Dedifferentiated amniotic fluid mesenchymal stem cell (primary cell): ENCODE data around the gene DNAJC6.
A peak's percentile ranks its signal among the peaks of the same experiment; 100 is the strongest.

Experiments used
- DNase-seq: peaks from one replicate; pipeline ENCODE4 v3.0.0-alpha.2; 2016; ENCODE audit errors: extremely low spot score

Gene DNAJC6

DNA sequence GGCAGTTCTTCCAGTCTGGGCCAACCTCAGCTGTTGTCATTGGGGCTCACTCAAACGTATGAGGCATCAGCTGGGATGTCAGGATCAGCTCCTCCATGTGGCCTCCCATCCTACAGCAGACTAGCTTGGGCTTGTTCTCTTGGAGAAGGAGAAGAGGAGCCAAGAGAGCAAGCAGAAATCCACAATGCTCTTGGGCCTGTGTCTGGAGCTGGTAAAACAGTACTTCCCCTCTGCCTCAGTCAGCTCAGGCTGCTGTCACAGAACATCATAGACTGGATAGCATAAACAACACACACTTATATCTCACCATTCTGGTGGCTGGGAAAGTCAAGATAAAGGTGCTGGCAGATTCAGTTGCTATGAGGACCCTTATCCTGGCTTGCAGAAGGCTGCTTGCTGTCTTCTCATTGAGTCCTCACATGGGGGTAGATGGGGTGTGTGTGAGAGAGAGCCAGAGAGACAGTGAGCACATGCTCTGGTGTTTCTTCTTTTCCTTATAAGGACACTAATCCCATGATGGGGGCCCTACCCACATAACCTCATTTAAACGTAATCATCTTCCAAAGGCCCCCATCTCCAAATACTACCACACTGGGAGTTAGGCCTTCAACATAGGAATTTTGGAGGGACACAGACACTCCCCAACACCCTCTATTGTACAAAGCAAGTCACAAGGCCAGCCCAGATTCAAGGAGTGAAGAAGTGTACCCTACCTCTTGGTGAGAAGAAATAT lies 16.3 kb upstream of the DNAJC6 start:
- no peak for DNase-seq

DNA sequence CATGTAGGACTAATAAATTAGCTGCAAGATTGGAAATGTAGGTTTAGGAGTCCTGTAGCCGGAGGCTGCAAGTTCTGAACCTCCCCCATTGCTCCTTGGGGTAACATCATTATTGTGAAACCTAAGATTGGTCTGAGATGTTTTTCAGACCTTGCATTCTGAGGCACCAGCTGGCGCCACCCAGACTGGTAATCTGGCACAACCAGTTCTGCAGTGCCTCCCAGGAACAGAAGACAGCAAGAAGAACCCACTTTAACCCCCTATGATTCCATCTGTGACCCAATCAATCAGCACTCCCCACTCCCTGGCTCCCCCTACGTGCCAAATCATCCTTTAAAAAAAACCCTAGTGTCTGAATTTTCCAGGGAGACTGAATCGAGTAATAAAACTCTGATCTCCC lies 11.6 kb upstream of the DNAJC6 start:
- no peak for DNase-seq

DNA sequence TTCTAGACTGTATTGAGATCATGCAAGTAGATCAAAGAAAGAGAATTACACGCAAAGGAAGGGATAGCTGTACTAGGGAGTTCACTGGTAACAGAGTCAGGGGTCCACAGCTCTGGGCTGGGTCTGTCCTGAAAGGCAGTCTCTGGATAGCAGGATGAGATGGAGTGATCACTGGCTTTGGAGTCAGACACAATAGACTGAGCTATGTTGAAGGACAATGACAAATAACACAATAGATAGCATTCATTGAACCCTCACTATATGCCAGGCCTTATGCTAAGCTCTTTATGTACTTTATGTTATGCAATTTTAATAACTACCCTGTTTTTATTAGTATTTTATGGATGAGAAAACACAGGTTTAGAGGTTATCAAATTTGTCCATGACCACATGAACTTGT lies 10.0 kb upstream of the DNAJC6 start:
- no peak for DNase-seq

DNA sequence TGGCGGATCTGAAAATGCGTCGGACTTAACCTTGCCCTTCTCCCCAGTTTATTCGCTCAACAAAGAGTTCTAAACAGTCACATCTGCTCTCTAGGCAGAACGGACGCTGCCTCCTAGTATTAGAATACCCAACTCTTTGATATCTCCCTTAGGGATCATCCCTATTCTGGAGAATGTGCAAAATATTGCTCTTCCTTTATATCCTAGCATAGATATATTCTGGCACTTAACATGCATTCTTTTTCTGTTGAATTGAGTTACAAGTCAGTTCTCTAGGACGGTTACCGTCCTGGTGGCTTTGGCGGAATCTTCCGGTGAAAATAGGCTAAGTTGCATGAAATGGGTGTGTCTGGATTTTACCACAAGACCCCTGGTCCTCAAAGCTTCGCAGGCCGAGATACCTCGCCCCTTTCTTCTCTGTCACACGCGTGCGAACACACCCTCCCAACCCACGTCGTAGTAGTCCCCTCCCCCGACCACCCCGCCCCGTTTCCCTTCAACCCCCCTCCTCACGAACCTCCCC lies 501 bp upstream of the DNAJC6 start:
- no peak for DNase-seq

DNA sequence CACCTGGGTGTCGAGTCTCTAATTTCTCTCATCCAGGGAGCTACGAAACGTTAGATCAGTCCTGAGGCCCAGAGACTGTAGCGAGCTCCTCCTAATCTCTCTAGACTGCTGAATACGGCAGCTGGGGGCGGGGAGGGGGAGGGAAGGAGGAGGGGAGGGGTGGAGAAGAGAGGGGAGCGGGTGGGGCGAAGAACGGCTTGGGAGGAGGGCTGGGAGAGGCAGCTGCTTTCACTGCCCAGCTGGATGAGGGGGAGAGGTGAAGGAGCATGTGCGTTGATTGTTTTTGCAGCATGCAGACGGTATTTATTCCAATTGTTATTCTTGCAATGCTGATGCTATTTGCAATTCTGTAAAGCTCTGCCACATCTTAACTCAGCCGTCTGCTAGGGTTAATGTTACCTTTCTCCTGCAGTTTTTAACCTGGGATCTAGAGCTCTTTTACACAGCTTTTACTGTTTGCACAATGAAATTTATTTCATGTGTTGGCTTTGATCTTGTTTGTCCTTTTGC lies 790 bp downstream of the DNAJC6 start:
- DNase-seq, result no peak

DNA sequence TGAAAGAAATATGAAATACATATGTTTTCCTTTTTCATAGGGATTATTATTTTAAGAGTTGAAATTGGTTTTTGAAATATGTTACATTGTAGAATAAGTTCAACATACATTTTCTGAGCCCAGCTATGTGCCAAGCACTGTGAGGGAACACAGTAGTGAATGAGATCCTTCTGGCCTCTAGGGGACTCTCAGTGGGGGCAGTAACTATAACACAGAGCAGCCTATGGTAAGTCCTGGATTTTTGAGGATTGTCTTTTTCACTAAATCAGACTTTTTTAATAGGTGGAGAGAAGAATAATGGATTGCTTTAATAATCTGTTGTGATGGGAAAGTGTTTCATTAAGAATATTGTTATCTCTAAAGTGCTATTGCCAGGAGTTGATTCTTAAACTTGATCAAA lies 2.4 kb downstream of the DNAJC6 start:
- no peak for DNase-seq

DNA sequence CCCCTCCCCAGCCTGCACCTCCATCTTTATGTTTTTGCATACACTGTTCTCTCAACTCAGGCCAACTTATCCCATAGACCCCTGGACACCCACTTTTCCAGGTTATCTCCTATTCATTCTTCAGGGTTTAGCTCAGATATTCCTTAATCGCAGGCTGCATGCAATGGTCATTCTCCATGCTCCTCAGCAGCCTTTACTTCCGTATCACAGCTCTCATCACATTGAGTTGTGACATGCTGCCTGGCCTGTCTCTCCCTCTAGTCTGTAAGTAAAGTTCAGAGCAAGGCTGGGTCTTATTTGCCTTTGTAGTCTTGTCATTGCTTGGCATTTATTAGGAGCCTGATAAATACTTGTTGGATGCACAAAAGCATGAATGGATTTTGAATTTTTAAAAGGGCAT lies 6.9 kb downstream of the DNAJC6 start:
- no peak for DNase-seq

DNA sequence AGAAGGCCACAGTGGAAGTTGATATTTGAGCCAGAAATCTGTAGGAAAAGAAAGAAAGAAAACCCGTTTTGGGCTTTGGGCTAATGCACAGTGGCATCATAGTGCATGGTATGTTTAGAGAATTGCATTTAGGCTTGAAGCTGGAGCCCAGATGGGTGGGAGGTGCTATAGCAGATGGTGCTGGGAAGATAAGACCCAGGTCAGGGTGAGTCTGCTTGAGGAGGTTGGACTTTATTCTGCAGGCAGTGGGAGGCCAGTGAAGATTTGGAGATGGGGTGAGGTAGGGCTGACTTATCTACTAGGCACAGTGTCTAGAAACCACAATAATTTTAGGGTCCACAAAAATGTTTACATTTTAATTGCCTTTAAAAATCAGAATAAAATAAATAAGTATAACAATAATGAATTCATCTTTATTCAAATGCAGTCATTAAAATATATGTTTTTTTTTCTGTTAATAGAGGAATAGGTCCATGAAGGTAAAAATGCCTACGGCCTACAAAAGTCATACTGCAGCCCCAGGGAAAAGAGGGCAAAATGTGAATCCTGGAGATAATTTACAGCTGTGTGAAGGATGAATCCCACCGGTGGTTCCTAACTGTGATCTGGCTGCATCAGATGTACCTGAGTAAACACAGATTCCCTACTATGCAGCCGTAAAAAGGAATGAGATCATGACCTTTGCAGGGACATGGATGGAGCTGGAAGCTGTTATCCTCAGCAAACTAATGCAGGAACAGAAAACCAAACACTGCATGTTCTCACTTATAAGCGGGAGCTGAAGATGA lies 8.7 kb downstream of the DNAJC6 start:
- DNase-seq, result no peak

DNA sequence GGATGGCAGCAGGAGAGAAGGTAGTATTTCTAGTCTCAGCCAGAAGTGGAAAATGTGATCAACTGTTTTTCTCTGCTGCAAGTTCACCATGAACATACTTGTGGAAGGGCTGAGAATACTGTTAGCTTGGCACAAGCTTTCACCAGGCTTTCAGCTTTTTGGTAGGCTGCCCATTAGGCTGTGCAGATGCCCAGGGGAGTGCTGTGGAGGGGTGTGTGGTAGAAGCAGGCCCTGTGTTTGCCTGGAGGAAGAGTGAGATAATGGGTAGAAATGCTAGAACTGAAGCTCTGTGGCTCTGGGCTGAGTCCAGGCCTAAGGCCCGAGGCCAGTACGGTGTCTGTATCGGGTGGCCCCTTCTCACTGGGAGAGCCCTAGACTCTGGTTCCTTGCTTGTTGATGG lies 9.8 kb downstream of the DNAJC6 start:
- DNase-seq, result no peak

DNA sequence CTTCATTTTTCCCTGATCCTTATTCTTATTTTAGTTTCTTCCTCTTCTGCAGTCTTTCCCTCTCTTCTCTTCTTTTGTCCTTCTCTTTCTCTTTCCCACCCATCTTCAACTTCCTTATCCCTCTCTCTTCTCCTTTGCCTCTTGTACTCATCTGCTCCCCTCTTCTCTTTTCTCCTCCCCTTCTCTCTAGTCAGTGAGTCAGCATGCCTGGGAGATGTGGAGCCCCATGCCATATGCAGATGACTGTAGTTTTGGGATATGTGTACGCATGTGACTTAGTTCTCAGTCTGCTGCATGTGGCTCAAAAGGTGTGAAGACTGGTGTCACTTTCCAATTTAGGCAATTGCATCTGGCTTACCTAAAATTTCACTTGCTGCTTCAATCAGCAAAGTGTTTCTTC lies 10.4 kb downstream of the DNAJC6 start:
- DNase-seq, result no peak

DNA sequence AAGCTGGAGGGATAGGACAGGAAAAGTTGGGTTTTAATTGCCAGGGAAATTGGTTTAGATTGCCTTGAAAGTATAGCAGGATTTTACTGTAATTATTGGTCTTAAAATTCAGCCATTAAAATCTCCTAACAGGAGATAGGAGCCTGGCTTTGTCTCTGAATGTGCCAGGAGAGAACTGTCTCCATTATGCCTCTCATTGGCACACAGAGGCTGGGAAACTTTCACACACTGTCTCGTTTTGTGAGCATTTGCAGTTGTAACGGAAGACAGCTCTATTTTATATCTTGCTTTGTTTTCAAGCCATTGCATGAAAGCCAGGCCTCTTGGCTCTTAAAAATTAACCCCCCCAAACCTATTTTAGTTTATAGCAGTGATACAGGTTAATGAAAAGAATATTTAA lies 12.5 kb downstream of the DNAJC6 start:
- no peak for DNase-seq

DNA sequence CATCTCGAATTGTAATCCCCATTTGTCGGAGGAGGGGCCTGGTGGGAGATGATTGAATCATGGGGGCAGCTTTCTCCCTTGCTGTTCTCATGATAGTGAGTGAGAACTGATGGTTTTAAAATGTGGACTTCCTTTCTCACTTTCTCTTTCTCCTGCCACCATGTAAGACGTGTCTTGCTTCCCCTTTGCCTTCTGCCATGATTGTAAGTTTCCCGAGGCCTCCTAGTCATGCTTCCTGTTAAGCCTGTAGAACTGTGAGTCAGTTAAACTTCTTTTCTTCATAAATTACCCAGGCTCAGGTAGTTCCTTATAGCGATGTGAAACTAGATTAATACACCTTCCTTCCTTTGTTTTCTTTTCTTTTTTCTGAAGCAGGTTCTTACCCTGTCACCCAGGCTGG lies 13.9 kb downstream of the DNAJC6 start:
- no peak for DNase-seq

DNA sequence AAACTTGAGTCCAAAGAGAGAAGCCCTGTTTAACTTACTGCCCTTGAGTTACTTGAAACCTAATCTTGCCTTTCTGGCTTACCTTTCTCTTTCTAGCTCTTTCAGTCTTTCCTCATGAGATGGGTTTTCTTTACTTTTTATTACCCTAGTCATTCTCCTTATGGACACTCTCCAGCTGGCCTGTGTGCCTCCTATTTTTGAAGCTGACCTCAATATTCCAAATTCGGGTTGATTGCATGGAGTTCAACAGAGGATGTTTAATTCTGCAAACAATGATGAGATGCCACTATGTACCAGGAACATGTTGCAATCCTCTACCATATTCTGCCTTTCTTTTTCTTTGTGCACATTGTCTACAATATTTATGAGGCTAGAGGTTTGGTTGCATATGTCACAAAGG lies 20.7 kb downstream of the DNAJC6 start:
- DNase-seq, result no peak

DNA sequence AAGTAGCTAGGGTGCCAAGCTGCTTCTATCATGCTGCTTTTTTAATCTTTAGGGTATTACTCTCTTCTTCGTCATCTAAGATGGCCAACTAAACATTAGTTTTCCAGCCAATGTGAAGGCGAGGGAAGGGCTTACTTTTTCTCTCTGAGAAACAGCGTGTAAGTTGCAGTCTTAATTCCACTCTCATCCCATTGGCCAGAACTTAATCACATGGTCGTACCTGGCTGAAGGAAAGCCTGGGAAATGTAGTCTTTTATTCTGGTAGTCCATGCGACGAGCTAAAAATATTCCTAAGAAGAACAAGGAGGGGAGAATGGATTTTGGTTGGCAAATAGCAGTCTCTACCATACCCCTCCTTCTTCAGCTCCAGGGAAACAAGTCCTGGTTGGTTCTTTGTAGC lies 21.5 kb downstream of the DNAJC6 start:
- no peak for DNase-seq

DNA sequence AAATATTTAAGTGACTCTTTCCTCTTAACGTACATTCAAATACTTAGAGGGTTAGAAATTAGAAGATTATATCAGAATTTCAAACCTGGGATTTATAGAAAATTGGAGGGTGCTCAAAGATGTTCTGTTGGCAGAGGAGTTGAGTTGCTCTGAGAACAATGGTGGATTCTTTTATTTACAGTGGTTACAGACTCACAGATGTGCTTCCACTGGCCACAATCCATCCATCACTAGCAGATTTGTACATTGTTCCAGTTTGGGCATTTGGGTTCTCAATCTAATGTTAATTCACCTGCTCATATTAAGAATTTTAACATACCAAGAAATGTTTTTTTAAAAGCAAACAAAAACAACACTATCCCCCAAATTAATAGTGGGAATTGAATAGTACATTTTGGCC lies 23.5 kb downstream of the DNAJC6 start:
- DNase-seq, result no peak

DNA sequence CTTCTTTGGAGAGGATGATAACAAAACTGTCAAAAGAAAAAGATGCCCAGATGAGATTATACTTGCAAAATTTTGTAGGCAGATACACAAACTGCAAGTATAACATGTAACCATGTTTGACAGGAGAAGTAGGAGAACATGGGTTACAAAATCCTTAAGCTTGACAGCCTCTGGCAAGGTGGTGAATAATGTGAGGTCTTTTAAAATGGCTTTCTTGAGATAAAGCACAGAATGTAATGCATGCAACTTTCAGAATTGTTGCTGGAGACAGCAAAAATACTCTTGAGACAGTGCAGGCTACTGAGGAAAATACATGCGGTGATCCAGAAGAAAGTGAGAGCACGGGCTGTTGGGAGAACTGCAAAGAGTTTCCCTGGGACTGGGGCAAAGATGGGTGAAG lies 24.7 kb downstream of the DNAJC6 start:
- no peak for DNase-seq

DNA sequence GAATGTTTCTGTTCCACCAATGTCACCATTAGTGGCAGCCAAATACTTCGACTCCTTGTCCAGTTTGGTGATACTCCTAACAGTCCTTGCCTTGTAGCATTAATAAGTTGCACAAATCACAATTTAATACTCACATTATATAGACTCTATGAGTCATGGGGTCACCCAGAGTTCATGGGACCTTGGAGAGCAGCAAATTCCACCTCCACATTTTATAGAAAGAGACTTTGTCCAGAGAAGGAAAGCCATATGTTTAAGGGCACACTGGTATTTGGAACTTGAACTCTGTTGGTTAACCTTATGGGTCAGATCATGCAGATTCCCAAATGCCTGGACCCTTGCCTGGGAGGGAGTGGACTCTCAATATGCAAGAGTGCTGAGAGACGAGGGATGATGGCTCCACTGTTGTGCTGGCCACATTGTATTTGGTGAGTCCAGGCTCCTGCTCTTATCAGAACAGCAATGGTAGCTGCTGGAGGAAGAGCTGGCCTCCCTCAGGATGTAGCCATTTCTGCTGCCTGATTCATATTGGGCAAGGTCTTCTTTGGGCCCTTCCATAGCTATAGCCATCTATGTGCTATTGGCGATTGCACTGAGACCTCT lies 30.6 kb downstream of the DNAJC6 start:
- no peak for DNase-seq

DNA sequence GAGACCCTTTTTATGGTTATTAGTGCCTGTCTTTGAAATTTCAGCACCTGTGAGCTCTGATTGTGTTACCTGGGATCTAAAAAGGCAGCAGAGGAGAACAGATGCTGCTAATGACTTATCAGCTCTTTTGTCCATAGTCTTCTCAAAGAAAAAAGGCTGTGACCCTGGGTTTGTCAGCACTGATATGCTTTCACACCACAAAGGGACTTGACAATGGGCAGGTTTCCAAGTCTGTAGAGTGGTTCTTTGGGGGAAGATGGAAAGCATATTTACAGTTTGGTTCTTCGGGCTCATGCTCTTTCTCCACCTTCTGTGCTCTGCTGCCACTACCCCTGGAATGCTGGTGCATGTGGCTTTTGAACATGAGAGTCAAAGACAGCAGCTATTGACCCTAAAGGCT lies 32.0 kb downstream of the DNAJC6 start:
- no peak for DNase-seq

DNA sequence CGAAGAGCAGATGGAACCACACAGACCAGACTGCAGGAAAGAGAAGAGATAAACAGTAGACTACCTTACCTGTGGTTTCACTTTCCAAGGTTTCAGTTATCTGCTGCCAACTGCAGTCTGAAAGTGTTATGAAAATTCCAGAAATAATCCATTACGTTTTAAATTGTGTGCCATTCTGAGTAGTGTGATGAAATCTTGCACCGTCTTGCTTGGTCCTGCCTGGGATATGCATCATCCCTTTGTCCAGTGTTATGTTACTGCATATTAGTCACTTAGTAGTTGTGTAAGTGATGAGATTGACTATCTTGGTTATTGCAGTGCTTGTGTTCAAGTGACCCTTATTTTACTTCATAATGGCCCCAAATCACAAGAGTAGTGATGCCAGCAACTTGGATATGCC lies 33.9 kb downstream of the DNAJC6 start:
- peak; percentile 47 for DNase-seq

DNA sequence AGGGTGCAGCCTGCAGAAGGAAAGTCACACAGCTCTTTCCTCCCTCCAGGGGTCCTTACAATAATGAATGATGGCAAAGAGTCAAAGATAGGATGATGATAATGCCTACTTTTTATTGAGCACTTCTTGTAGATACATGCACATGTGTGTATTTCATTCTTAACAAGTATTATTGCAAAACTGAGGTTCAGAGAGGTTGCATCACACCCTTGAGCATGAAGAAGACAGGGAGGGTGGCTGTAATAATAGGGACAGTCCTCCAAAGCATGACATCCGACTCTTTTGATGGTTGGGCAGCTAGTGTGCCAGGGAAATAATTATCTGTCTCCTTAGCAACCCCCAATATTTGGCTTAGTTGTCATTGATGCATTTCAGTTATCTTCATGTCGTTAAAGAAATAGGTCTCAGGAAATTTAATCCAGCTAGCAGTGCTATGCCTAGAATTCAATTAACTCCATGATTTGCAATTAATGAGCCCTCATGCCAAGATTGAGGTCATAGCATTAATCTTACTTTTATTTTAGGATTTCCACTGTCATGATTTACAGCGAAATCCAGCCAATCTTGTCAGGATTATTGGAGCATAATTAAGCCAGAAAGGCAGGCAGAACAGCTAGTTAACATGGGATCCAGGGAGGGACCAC lies 35.0 kb downstream of the DNAJC6 start:
- DNase-seq, result no peak

DNA sequence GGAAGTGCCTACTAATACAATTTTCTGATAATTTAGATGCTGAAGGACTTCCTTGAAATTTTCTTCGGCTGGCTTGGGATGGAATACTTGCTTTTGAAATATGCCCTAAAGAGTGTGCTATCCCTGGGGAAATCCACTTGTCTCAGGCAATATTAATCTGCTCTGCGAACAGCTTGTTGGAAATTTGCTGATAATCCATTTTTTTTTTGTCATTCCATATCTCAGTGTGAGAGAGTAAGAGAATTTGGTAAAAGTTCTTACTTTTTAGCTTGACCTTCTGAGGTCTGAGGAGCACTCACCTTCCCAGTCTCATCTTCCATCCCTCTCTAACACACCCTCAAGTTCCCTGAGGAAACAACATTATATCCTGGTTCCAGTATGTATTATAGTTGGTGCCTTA lies 36.8 kb downstream of the DNAJC6 start:
- DNase-seq, result no peak

DNA sequence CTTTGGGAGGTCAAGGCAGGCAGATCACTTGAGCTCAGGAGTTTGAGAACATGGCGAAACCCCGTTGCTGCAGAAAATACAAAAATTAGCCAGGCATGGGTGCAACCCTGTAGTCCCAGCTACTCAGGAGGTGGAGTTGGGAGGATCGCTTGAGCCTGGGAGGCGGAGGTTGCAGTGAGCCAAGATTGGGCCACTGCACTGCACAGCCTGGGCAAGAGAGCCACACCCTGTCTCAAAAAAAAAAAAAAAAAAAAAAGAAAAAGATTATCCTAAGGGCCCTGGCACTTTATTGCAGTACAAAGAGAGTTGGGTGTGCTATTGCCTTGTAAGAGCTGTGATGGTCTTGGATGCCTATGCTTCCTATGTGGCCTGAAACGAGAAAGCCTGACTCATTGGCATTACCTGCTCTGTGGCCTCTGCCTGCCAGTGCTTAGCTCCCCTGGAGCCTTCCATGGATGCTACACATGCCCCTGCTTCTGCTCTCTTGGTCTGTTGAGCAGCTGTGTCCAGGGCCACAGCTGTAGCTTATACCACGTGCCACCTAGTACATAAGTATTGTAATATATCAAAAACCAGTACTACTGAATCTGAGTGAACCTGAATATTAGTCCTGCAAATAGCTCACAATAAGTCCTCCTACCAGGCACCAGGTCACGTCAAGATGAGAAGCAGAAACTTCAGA lies 45.8 kb downstream of the DNAJC6 start:
- no peak for DNase-seq
